Lower leg skin (tissue), 3 donors: Measurements from ENCODE around the gene IRAK3.
"Not testable (repeated sequence)": the region's sequence is repeated elsewhere in the genome, so short reads cannot be mapped to it uniquely, and the experiment has no call there.

Source experiments
- POLR2A ChIP-seq, 2 donors: fragments of 450-650 bp; IDR thresholded peaks; one replicate each; pipeline ENCODE4 v1.6.1; 2016 to 2017; ENCODE audit warnings: antibody characterized with exemption in 2 of 2, mild to moderate bottlenecking in 1 of 2, moderate library complexity in 1 of 2
- TF ChIP-seq, protein P1 (sequence below), 3 donors: fragments of 450-650 bp; IDR thresholded peaks; one replicate each; pipeline ENCODE4 v1.5.1; 2016; ENCODE audit warnings: antibody characterized with exemption in 3 of 3, mild to moderate bottlenecking in 3 of 3, moderate library complexity in 2 of 3

DNA sequence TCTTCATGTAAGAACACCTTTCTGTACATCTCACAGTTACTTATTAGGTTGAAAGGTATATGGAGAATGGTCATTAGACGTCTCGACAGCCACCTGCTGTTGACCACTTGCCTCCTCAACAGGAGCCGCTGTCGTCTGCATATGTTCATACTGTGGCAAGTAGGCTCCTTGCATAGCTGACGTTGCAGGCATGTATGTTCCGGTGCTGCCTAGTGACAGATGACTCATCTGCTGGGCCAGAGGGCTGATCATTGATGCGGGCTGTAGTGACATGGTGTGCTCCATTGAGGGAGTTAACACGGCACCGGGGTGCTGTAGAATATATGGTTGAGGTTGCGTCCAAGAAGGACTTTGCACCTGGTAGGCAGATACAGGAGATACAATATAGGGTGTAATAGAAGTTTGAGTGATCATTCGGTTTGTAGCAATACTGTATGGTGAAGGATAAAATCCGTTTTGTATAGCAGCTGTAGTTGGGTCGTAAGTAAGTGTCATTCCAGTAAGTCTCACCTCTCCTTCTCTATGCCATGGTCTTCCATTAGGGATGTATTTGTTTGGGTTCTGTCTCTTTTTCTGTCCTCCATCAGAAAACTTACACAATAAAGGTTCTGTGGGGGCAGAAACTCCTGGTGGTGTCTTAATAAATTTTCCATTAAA is 45.2 kb downstream of the IRAK3 start:
- TF ChIP-seq, protein P1, sequence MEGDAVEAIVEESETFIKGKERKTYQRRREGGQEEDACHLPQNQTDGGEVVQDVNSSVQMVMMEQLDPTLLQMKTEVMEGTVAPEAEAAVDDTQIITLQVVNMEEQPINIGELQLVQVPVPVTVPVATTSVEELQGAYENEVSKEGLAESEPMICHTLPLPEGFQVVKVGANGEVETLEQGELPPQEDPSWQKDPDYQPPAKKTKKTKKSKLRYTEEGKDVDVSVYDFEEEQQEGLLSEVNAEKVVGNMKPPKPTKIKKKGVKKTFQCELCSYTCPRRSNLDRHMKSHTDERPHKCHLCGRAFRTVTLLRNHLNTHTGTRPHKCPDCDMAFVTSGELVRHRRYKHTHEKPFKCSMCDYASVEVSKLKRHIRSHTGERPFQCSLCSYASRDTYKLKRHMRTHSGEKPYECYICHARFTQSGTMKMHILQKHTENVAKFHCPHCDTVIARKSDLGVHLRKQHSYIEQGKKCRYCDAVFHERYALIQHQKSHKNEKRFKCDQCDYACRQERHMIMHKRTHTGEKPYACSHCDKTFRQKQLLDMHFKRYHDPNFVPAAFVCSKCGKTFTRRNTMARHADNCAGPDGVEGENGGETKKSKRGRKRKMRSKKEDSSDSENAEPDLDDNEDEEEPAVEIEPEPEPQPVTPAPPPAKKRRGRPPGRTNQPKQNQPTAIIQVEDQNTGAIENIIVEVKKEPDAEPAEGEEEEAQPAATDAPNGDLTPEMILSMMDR (IDR thresholded peaks at IDR 0.05) = not testable (repeated sequence)
- TF ChIP-seq POLR2A (IDR thresholded peaks at IDR 0.05) = not testable (repeated sequence)
